SW480 (cell line): ENCODE measurements around the gene CHCHD4.
A peak's percentile ranks its signal among the peaks of the same experiment; 100 is the strongest.

ENCODE experiments used
- DNase-seq: peaks from one replicate; pipeline ENCODE4 v3.0.0-alpha.2; 2016; ENCODE audit warnings: low spot score

CHCHD4 gene

DNA sequence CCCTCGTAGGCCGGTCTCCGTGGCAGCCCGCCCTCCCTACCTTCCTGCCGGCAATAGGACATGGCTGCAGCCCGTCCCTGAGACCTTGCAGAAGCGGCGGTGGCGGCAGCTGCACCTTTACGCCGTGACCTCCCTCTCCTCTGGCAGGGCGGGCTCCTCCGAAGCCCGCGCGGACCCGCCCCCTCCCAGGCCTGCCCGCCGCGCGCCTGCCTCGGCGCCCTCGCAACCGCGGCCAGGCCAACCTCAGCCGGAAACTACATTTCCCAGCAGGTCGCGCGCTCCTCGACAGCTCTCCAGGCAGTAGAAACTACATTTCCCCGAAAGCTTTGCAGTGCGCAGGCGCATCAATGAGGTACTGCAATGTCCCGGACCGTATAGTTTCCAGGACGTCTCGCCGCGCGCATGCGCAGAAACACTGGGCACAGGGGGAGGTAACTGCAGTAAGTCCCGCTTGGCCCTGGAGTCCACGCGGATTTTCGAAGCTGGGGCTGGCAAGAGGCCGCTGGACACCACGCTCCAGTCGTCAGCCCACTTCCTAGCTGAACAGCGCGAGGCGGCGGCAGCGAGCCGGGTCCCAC lies at the start of gene CHCHD4, which contains the start of gene TMEM43:
CHCHD4 (minus strand) TSS at position 256 of the 578 bp plus-strand sequence; CDS start at position 62, 194 bp downstream.
TMEM43 (plus strand) TSS at position 438 of the 578 bp plus-strand sequence. CDS start 142 bp downstream, outside the sequence.
- DNase-seq = peak; percentile 98

DNA sequence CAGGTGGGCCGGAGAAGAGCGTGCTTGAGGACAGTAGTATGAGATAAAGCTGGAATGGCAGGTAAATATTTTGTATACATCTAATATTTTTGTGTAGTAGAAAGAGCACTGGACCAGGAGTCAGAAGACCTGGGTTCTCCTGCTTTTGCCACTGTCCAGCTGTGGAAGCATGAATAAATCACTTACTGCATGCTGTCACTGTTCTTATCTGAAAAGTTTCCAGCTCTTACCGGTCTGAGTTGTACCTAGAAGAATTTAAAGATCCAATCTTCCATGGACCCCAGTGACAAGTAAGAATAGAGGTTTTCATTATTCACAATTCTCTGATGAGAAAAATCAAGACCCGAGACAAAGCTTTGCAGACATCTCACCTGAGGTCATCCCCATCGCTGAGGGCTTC lies 47.8 kb upstream of the CHCHD4 start:
- DNase-seq = no peak

DNA sequence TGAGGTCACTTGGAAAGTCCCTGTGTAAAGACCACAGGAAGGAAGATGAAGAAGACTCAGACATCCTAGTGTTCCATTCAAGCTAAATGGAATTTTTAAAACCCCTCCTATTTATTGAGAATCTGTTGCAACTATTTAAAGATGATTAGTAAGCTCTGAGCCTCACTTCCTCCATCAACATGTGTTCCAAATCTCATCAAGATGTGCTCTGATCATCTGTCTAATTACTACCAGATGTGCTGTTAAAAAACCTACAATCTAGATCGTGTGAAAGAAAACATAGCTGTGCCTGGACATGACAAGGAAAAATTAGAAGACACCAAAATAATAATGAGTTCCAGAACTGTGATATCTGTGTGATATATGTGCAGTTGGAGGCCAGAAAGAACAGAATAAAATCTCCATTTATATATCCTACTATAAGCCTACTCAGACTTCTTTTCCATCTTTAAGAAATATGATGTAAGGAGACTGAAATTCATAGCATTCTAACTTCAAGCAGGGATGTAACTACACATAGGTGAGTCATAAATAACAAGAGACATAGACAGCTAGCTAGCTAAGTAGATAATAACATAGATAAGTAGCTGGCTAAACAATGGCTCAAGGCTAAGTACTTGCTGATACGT lies 46.0 kb upstream of the CHCHD4 start:
- peak; percentile 42 for DNase-seq

DNA sequence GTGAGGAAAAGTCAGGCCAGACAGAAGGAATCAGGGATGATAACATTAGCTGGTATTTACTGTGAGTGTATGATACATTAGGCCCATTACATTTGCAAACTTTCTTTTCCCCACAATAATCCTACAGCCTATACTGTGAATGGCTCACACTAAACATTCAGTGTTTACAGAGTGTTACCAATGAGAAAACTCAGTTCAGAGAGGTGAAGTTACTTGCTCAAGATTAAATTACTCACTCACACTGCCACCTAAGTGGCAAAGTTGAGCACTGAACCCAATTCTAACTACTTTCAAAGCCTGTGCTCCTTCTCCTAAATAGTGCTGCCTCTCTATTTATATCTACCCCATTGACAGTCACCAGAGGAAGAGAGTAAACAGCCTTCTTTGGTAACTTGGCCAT lies 45.2 kb upstream of the CHCHD4 start:
- no peak for DNase-seq

DNA sequence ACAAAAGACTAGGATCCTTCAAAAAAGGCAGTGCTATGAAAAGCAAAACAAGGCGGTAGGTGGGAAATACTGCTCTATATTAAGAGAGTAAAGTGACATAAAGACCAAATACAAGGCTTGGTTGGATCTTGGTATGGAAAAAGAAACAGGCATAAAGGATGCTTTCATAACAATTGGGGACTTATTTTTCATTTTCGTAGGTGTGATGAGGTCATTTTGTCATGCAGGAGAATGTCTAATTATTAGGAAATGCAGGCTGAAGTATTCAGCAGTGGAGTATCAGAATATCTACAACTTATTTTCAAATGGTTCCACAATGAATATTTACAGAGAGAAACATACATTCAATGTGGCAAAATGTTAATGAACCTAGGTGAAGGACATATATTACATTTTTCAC lies 44.8 kb upstream of the CHCHD4 start:
- no peak for DNase-seq

DNA sequence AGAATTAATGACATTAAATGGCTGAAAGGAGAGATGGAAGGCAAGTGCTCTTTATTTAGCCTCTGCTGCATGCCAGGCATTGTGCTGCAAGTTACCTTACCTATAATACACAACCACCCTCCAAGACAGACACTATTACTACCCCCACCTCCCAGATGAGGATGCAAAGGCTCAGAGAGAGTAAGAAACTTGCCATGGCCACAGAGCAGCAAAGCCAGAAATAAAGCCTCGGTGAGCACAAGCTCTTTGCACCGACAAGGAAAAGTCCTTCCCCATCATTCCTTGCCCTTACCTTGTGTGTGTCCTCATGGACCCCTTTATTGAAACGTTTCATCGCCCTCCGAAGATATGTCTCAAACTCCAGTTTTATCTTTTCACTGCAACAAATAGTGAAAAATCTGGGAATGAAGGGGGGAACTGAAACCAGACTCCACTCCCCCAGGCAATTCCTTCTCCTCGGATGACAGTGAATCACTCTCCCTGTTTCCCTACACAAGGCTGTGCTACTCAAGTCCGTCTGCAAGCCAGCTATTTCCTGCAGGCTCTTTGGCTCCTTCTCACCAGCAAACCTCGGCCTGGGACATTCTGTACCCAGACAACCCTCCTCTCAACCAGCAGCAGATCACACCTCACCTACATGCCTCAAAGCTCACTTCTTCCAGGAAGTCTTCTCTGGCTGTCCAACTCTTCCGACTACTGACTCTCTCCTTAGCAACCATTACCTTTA lies 42.4 kb upstream of the CHCHD4 start:
- no peak for DNase-seq

DNA sequence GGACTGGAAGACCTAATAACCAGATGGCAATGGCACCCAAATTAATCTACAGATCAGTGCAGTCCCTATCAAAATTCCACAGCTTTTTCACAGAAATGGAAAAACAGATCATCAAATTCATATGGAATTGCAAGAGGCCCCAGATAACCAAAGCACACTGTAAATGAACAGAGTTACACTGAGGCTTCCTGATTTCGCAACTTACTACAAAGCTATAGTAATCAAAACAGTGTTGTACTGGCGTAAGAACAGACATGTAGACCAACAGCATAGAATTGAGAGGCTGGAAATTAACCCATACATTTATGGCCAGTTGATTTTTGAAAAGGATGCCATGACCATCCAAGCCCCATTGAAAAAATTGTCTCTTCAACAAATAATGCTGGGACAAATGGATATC lies 37.5 kb upstream of the CHCHD4 start:
- DNase-seq = no peak

DNA sequence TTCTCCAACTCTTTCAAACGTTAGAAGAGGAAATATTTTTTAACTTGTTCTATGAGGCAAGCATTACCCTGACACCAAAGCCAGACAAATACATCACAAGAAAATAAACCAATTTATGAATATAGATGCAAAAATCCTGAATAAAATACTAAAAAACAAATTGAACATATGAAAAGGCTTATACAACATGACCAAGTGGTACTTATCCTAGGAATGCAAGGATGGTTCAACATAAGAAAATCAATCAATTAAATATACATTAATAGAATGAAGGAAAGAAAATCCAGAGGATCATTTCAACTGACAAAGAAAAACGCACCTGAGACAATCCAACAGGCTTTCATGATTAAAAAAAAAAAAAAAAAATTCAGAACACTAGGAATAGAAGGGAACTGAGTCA lies 36.6 kb upstream of the CHCHD4 start:
- no peak for DNase-seq

DNA sequence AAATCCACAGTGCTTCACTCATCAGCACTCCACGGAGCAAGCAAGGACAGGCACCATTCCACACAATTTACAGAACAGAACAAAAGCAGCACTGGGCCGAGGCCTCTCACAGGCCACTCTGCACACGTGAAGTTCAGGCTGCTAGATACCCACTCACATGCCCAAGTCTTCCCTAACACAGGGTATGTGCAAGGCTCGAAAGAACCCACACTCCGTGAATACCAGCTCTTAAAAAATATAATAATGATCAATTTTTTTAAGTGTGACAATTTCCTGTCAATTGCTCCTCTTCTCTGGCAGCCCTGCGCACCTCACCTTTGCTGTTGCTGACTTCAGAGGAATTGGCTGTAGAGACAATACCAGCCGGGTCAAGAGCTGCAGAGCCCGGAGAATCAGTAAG lies 34.8 kb upstream of the CHCHD4 start:
- no peak for DNase-seq

DNA sequence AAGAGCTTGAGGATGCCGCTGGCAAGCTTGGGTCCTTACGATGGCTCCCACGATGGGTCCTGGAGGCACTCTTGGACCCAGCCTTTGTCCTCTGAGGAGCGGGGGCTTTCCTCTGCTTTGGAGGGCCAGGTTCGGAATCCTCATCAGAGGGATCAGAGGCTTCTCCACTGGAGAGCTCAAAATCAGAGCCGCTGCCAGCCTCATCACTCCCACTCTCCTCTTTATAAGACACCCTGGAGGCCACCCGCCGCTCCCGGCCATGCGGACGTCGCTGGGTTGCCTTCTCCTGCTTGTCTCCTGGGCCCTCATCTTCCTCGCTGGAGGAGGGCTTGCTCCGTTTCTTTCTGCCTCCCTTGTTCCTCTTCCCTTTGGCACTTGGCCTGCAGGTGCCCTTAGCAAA lies 33.7 kb upstream of the CHCHD4 start:
- no peak for DNase-seq

DNA sequence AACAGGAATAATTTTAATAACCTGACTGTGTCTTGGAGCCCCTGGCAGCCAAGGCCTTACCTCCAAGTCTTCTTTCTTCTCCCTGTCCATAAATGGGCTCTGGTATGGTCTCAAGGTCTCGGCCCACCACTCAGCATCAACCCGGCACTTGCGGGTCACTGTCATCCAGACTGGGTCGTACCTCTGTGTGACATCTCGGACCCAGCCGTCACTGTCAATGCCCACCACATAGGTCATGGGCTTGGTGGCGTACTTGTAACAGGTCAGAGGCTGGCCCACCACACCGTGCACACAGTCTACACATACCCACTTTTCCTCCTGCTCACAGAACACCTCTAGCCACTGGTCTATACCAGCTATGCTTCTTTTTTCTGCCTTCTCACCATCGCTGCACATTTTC lies 33.3 kb upstream of the CHCHD4 start:
- no peak for DNase-seq

DNA sequence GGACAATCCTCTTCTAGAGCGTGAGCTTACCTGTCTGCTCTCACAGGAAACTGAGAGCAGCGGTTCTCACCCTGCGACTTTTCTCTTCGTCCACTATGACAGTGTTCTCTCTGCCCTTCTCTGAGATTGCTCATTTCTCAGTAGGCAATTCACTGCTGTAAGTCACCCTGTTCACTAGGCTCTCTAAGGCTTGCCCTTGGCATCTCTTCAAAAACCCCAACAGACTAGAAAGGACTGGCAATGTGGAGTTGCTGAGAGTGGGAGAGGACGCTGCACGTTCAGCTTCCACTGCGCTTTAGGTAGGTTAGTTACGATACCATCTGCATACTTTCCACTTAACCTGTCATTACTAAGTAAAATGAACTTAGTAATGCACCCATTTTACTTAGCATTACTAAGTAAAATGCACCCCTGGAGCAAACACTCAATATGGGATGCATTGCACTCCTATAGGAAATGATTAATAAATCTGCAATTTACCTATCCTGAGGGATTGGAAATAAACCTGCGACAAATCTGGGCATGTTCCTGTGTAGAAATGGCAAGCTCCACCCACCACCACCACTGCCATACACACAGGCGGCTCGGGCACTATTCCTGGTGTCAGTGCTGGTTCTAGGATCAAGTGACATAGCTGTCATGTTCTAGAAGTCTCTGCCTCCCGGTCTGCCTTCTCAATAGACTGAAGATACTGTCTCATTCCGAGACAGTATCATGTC lies 32.3 kb upstream of the CHCHD4 start:
- no peak for DNase-seq

DNA sequence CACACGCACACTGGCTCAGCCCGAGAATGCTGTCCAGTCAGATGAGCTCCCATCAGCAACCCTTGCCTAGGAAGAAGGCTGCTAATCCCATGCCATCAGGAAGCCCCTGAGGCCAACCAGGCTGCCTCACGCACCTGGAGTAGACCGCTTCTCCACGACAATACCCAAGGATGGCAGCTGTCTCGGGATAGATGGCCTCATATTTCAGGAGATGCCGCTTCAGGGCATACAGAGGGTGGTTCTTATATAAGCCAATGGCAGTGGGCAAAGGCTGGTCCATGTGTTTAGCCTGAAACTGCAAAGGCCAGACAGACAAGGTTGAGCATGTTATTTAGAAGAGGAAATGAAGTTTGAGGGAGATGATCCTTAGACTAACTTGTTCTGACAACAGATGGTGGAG lies 31.5 kb upstream of the CHCHD4 start:
- DNase-seq = no peak

DNA sequence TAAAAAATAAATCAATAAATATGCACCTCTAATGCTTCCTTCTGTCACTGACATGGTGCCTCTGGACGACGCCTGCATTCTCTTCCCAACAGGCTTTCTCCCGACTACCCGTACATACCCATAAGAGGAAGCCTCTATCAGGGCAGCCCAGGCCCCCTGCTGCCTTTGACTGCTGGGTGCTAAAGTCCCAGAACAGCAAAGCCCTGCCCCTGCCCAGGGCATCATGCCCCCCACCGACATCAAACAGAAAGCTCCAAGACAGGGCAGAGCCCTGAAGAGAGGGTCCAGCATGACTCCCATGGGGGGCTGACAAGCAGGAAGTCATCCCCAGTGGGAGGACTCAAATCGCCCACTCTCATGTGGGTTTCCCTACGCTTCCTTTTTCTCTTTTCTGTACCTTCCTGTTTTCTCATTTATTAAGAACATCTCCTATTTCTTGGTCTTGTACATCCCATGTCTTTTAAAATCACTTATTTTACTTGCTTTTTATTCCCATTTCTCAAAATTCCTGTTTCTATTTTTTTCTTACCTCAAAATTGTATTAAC lies 30.3 kb upstream of the CHCHD4 start:
- DNase-seq = no peak

DNA sequence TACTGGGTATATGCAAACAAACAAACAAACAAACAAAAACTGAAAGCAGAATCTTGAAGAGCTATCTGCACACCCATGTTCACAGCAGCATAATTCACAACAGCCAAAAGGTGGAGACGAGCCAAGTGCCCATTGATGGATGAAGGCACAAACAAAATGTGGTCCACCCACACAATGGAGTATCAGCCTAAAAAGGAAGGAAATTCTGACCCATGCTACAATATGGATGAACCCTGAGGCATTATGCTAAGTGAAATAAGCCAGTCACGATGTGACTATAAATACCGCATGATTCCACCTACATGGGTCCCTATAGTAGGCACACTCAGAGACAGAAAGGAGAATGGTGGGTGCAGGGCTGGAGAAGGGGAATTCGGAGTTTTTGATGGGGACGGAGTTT lies 29.6 kb upstream of the CHCHD4 start:
- no peak for DNase-seq

DNA sequence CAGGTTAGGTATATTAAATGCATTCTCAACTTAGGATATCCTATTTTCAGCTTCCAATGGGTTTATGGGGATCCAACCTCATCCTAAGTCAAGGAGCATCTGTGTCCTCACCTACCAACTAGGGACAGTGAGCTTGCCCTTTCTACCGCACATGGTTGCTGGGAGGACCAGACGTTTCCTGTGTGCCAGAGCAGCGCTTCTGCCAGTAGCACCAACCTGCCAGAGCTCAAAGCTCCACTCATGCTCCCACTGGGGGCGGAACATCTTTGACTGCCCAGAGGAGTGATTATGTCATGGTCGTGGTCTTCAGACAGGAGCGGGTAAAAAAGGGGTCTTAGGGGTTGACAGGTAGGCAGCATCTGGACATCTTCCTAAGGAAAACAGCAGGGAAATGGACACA lies 29.0 kb upstream of the CHCHD4 start:
- DNase-seq = no peak

DNA sequence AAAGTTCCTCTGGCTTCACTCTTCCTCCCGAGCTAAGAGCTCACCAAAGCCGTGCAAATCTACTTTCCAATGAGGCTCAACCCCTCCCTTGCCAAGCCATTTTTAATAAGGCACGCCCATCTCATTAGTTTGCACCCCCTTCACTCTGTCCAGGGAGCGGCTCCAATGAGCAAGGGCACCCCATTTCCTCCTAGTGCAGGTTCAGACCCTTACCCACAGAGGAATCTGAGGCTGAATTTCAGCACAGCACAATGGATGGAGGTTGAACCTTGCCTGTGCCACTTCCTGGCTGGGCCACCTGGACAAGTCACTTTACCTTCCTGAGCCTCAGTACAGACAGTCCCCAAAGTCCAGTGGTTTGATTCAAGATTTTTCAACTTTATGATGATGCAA lies 28.3 kb upstream of the CHCHD4 start:
- DNase-seq = no peak

DNA sequence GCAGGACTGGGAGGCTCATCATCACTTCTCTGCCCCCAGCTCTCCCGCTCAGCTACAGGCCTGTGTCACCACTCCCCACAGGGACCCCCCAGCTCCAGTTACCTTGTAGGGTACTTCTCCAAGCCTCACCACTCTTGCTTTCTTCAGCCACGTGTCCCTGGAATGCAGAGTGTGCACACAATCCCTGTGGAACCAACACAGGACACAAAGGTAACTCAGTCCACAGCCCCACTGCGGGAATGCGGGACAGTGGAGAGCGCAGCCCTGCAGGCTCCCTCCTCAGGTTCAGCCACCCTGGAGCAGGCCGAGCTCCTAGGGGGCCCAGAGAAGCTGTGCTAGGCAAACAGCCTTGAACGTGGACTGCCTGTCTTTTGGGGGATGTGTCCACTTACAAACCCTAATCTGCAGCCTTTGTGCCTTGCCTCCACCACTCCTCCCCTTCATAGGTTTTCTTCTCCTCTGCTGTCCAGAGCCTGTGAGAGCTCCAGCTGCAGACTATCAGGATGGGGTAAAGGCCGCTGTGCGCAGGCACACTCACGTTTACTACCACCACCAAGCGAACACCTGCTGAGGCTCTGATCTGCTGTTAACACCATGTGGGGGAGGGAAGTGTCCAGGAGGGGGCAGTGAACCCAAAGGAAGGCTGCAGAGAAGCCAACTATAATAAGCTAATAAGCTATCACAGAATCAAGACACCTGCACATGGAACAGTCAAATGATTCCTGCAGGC lies 27.7 kb upstream of the CHCHD4 start:
- DNase-seq = no peak

DNA sequence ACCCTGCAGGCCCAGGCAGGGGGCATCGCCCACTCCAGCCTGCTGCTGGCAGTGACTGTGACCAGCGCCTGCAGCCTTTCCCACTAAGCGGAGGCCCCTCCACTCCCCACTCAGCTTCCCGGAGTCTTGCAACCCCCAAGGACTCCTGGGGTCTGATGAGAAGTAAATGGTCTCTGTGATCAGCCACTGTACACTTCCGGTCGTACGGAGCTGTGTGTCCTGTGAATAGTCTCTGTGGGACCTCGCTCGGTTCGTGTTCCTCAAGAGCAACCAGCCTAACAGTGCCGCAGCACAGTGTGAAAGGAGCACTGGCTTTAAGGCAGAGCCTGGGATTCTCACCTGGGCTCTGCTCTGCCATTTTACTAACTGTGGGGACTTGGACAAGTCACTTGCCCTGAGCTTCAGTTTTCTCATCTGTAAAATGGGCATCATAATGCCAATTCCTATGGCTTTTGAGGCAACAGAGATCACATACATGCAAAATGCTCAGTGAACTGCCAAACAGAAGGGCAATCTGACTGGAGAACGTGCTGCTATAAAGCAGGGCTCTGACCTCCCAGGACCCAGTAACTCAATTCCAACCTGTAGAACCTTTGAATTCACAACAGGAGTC lies 26.9 kb upstream of the CHCHD4 start:
- no peak for DNase-seq

DNA sequence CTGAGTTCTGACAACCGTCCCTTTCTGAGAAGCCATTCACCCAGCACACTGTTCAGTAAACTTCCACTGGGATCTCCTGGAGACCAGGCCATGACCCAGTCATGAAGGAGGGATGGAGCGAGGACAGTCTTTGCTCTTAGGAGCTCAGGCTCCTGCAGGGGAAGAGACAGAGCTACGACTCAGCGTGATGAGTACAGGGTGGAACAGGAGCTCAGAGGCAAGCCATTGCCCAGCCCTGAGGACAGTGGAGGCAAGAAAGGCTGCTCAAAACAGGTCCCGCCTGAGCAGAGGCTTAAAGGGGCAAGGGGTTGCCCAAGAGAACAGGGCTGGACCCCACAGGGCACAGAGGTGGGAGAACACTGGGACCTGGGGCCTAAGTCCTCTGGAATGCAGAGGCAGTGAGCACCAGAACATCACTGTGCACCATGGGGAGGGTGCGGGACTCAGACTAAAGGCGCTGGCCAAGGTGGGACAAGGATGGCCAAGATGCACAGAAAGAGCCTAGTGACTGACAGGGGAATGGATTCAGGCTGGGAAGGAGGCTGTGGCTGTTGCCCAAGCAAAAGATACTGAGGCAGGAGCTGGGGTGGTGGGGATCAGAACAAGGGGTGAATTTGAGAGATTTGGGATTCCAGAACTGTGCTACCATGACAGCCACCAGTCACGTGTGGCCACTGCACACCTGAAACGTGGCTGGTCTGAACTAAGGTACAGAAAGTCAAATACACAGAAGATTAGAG lies 26.0 kb upstream of the CHCHD4 start:
- no peak for DNase-seq

DNA sequence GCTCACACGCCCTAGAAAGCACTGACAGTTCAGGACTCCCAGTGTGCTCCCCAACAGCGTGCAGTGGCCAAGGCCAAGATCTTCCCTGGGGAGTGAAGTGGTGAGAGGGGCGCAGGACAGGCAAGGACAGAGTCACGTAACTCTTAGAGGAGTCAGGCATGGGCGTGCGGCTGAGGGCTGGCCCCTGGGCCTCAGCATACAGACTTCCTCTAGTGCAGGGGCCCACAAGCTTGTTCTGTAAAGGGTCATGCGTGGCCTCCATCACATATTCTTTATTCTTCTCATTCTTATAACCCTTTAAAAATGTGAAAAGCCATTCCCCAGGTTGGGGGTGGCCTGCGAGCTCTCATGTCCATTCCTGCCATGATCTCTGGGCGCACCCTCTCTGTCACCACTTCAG lies 25.4 kb upstream of the CHCHD4 start:
- no peak for DNase-seq
